ENCODE measurements around the gene MEGF6. TPM values are rescaled to one million over a fixed set of nuclear protein-coding genes. Genes with fewer than 3 reads are reported as not detected.

The MEGF6 gene
- total RNA-seq, 2 donors from 2014 or later, result 83.0 to 103 TPM

DNA sequence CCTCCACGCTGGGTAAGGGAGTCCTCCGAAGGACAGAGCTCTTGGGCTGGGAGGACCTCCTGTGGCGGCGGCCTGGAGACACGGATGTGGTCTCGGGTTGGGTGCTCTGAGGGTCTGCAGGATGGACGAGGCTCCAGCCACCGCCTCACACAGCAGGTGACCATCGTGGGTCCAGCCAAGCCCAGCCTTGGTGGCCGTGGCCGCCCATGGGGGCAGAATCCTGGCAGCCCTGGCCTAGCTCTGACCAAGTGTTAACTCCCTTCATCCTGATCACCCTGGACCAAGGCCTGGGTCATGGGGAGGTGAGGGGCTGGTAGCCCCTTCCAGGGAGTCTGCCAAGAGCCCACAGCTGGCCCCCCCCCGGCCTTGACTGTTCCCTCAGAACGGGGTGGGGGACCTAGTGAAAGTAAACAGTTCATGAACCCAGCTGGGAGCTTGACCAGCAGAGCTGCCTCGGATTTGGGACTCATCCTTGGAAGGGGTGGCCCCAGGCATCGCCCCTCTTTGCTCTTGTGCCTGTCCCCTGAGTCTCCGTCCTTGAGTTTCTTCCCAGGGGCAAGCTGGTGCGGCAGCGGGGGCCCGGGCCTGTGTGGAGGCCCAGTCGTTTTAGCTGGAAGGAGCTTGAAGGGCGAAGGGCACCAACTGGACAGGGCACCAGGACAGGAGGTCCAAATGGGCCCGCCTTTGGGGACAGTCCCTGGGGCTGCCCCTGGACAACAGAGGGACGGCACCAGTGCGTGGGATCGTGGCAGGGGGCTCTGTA lies 139.0 kb downstream of the MEGF6 start:
- no peak overlapping the region for H3K4me3 ChIP-seq (ENCODE audit: low read length)
- H3K27ac ChIP-seq (ENCODE audit: low read depth, low read length), result peak overlapping the region; percentile 93
- WGBS, 2 experiments (ENCODE audit: insufficient coverage in 1 of 2, insufficient read length in 1 of 2), result 84 to 87% methylated on average over 11 to 25 of the region's 25 CpGs
- no peak for DNase-seq
- Mint-ChIP-seq H3K27ac (peak overlapping the region; percentile 89), H3K9me3 (no peaks in the 10 kb centered on the region), H3K4me3 (no peak overlapping the region), H3K36me3 (ENCODE audit: low read depth) (peaks cover 28% of the 10 kb centered on the region), H3K4me1 (peaks cover 7% of the 10 kb centered on the region), H3K27me3 (ENCODE audit: insufficient read depth) (no peaks in the 10 kb centered on the region)
- H3K9me3 ChIP-seq (ENCODE audit: control insufficient read depth, low read length), result no peaks in the 10 kb centered on the region
- H3K36me3 ChIP-seq (ENCODE audit: control insufficient read depth, insufficient read depth, low read length), result peaks cover 22% of the 10 kb centered on the region
- TF ChIP-seq, protein P1, sequence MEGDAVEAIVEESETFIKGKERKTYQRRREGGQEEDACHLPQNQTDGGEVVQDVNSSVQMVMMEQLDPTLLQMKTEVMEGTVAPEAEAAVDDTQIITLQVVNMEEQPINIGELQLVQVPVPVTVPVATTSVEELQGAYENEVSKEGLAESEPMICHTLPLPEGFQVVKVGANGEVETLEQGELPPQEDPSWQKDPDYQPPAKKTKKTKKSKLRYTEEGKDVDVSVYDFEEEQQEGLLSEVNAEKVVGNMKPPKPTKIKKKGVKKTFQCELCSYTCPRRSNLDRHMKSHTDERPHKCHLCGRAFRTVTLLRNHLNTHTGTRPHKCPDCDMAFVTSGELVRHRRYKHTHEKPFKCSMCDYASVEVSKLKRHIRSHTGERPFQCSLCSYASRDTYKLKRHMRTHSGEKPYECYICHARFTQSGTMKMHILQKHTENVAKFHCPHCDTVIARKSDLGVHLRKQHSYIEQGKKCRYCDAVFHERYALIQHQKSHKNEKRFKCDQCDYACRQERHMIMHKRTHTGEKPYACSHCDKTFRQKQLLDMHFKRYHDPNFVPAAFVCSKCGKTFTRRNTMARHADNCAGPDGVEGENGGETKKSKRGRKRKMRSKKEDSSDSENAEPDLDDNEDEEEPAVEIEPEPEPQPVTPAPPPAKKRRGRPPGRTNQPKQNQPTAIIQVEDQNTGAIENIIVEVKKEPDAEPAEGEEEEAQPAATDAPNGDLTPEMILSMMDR (conservative IDR thresholded peaks at IDR 0.05), result no peak
- H3K4me1 ChIP-seq (ENCODE audit: control insufficient read depth, insufficient read depth, low read length), result peaks cover 8% of the 10 kb centered on the region
- H3K9ac ChIP-seq (ENCODE audit: extremely low read depth, low read length, poor library complexity, severe bottlenecking), result peak overlapping the region; percentile 45
- no peaks in the 10 kb centered on the region for H3K27me3 ChIP-seq (ENCODE audit: control insufficient read depth, insufficient read depth, low read length, poor library complexity, severe bottlenecking)

DNA sequence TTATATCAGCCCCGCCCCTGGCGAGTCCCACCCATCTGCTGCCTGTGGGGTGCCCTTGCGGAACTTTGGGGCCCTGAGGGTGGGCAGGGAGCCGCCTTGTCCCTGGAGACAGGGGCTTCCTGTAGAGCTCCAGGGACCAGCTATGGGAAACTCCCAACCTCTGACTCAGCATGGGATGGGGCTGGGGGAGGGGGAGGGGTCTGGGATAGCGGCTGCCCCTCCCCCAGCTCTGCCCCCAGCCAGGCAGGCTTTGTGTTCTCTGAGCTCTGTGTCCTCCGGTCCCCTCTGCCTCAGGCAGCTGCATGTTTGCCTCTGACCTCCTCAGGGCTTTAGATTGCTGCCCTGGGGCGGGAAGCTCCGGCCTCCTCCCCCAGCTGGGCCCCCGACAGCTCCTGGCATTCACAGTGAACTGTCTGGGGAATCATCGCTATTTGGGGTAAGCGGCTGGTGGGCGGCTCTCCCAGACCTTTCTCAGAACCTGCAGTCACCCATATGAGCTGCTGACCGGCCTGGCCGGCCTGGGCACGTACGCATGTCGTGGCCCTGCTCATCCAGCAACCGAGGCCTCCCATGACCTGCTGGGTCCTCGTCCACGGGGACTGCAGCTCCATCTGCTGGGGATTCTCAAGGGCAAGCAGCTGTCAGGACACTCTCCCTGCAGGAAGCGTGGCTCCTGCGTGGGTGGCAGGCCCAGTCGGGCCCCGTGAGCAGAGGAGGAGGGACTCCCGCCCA lies 139.8 kb downstream of the MEGF6 start:
- 20 to 36% methylated on average over 15 to 25 of the region's 25 CpGs for WGBS, 2 experiments (ENCODE audit: insufficient coverage in 1 of 2, insufficient read length in 1 of 2)
- Mint-ChIP-seq H3K27me3 (ENCODE audit: insufficient read depth) (no peaks in the 10 kb centered on the region), H3K9me3 (no peaks in the 10 kb centered on the region), H3K4me1 (peaks cover 7% of the 10 kb centered on the region), H3K36me3 (ENCODE audit: low read depth) (peaks cover 30% of the 10 kb centered on the region), H3K27ac (peak overlapping the region; percentile 89), H3K4me3 (no peak overlapping the region)
- Histone ChIP-seq H3K4me3 (ENCODE audit: low read length) (no peak overlapping the region), H3K9ac (ENCODE audit: extremely low read depth, low read length, poor library complexity, severe bottlenecking) (peak overlapping the region; percentile 49), H3K27me3 (ENCODE audit: control insufficient read depth, insufficient read depth, low read length, poor library complexity, severe bottlenecking) (no peaks in the 10 kb centered on the region), H3K4me1 (ENCODE audit: control insufficient read depth, insufficient read depth, low read length) (peaks cover 8% of the 10 kb centered on the region), H3K9me3 (ENCODE audit: control insufficient read depth, low read length) (no peaks in the 10 kb centered on the region), H3K36me3 (ENCODE audit: control insufficient read depth, insufficient read depth, low read length) (peaks cover 25% of the 10 kb centered on the region), H3K27ac (ENCODE audit: low read depth, low read length) (peak overlapping the region; percentile 93)
- peak; percentile 96 for DNase-seq
- TF ChIP-seq, protein P1 (conservative IDR thresholded peaks at IDR 0.05), result peak; percentile 70

DNA sequence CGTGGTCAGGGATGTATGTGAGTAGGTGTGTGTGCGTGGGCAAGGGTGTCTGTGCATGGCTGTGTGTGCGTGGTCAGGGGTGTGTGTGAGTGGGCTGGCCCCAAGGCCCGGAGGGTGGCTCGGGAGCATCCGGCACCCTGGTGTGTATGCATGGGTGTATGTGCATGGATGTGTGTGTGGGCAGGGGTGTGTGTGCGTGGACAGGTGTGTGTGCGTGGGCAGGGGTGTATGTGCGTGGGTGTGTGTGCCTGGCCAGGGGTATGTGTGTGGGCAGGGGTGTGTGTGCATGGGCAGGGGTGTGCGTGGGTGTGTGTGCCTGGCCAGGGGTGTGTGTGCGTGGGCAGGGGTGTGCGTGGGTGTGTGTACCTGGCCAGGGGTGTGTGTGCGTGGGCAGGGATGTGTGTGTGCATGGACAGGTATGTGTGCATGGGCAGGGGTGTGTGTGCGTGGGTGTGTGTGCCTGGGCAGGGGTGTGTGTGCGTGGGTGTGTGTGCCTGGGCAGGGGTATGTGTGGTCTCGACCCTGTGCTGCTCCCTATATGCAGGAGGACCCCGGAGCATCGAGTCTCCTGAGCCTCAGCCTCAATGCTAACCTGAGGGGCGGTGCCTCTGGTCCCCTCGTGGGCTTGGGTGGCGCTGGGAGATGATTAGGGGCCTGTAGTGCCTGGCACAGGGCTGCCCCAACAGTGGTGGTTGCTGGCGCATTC lies 140.5 kb downstream of the MEGF6 start:
- Histone ChIP-seq H3K4me1 (ENCODE audit: control insufficient read depth, insufficient read depth, low read length) (peaks cover 8% of the 10 kb centered on the region), H3K27ac (ENCODE audit: low read depth, low read length) (peak overlapping the region; percentile 93), H3K4me3 (ENCODE audit: low read length) (no peak overlapping the region), H3K9ac (ENCODE audit: extremely low read depth, low read length, poor library complexity, severe bottlenecking) (peak overlapping the region; percentile 49), H3K27me3 (ENCODE audit: control insufficient read depth, insufficient read depth, low read length, poor library complexity, severe bottlenecking) (no peaks in the 10 kb centered on the region), H3K36me3 (ENCODE audit: control insufficient read depth, insufficient read depth, low read length) (peaks cover 25% of the 10 kb centered on the region), H3K9me3 (ENCODE audit: control insufficient read depth, low read length) (no peaks in the 10 kb centered on the region)
- DNase-seq, result no peak
- Mint-ChIP-seq H3K4me3 (no peak overlapping the region), H3K27me3 (ENCODE audit: insufficient read depth) (no peaks in the 10 kb centered on the region), H3K9me3 (no peaks in the 10 kb centered on the region), H3K36me3 (ENCODE audit: low read depth) (peaks cover 30% of the 10 kb centered on the region), H3K4me1 (peaks cover 7% of the 10 kb centered on the region), H3K27ac (peak overlapping the region; percentile 89)
- WGBS, 2 experiments (ENCODE audit: insufficient coverage in 1 of 2, insufficient read length in 1 of 2), result 78 to 86% methylated on average over 3 to 22 of the region's 22 CpGs
- TF ChIP-seq, protein P1 (conservative IDR thresholded peaks at IDR 0.05), result no peak
